ENCODE data around the gene THSD4. TPM values are rescaled to one million over a fixed set of nuclear protein-coding genes. Genes with fewer than 3 reads are reported as not detected.
A peak's percentile ranks its signal among the peaks of the same experiment; 100 is the strongest.
"Not testable (repeated sequence)": the region's sequence is repeated elsewhere in the genome, so short reads cannot be mapped to it uniquely, and the experiment has no call there.

Gene THSD4
- total RNA-seq, 4 donors from 2014 or later: 10.7 to 59.5 (median 49.0) TPM

- H3K4me3 ChIP-seq: no peak overlapping the region
- no peaks in the 10 kb centered on the region for H3K27me3 ChIP-seq
- no peak for DNase-seq
- H3K36me3 ChIP-seq: no peaks in the 10 kb centered on the region
- H3K9me3 ChIP-seq: no peaks in the 10 kb centered on the region
- TF ChIP-seq CTCF (IDR thresholded peaks at IDR 0.05): no peak
- TF ChIP-seq POLR2A (IDR thresholded peaks at IDR 0.05): no peak
- no peak overlapping the region for H3K27ac ChIP-seq
- peaks cover 0 to 7% (median 0%) of the 10 kb centered on the region in 4 donors for H3K4me1 ChIP-seq
Observed at GRCh38 chr15:71120428-71120944, 5.2 kb downstream of the THSD4 start.

- H3K4me3 ChIP-seq: no peak overlapping the region
- H3K9me3 ChIP-seq: no peaks in the 10 kb centered on the region
- no peak for DNase-seq
- no peaks in the 10 kb centered on the region for H3K27me3 ChIP-seq
- H3K4me1 ChIP-seq: no peaks in the 10 kb centered on the region
- TF ChIP-seq CTCF (IDR thresholded peaks at IDR 0.05) (no peak), POLR2A (IDR thresholded peaks at IDR 0.05) (no peak)
- no peaks in the 10 kb centered on the region for H3K36me3 ChIP-seq
- no peak overlapping the region for H3K27ac ChIP-seq
Observed at GRCh38 chr15:71121442-71121841, 6.2 kb downstream of the THSD4 start.

GRCh38 chr15:71124937-71125790 is 9.9 kb downstream of the THSD4 start:
- H3K4me1 ChIP-seq: no peaks in the 10 kb centered on the region
- H3K9me3 ChIP-seq: no peaks in the 10 kb centered on the region
- no peak overlapping the region for H3K4me3 ChIP-seq
- no peak for DNase-seq
- no peak for TF ChIP-seq CTCF (IDR thresholded peaks at IDR 0.05)
- no peak for TF ChIP-seq POLR2A (IDR thresholded peaks at IDR 0.05)
- H3K27me3 ChIP-seq: no peaks in the 10 kb centered on the region
- peak overlapping the region in 2 of 4 donors; percentile 17 to 50 for H3K27ac ChIP-seq
- H3K36me3 ChIP-seq: no peaks in the 10 kb centered on the region

- no peak for TF ChIP-seq POLR2A (IDR thresholded peaks at IDR 0.05)
- peak in 1 of 6 experiments; percentile 22 for TF ChIP-seq CTCF (IDR thresholded peaks at IDR 0.05)
- DNase-seq: no peak
Observed at GRCh38 chr15:71125831-71126450, 10.7 kb downstream of the THSD4 start.

GRCh38 chr15:71127083-71127482 is 11.8 kb downstream of the THSD4 start:
- no peaks in the 10 kb centered on the region for H3K36me3 ChIP-seq
- no peak for DNase-seq
- no peaks in the 10 kb centered on the region for H3K9me3 ChIP-seq
- TF ChIP-seq CTCF (IDR thresholded peaks at IDR 0.05): no peak
- no peak overlapping the region for H3K4me3 ChIP-seq
- H3K27me3 ChIP-seq: no peaks in the 10 kb centered on the region
- no peaks in the 10 kb centered on the region for H3K4me1 ChIP-seq
- H3K27ac ChIP-seq: no peak overlapping the region

More at GRCh38 chr15:71125831-71126450, 10.7 kb downstream of the THSD4 start:
- Histone ChIP-seq H3K27me3 (no peaks in the 10 kb centered on the region), H3K36me3 (no peaks in the 10 kb centered on the region), H3K4me1 (no peaks in the 10 kb centered on the region), H3K27ac (peak overlapping the region in 1 of 4 donors; percentile 17), H3K9me3 (no peaks in the 10 kb centered on the region), H3K4me3 (no peak overlapping the region)

- not testable (repeated sequence) for H3K4me1 ChIP-seq, H3K36me3 ChIP-seq, H3K27me3 ChIP-seq, H3K4me3 ChIP-seq, H3K9me3 ChIP-seq, H3K27ac ChIP-seq, DNase-seq
Observed at GRCh38 chr15:71128159-71128558, 12.9 kb downstream of the THSD4 start.
